Measurements from ENCODE around the gene GPC5.

Gene GPC5

DNA sequence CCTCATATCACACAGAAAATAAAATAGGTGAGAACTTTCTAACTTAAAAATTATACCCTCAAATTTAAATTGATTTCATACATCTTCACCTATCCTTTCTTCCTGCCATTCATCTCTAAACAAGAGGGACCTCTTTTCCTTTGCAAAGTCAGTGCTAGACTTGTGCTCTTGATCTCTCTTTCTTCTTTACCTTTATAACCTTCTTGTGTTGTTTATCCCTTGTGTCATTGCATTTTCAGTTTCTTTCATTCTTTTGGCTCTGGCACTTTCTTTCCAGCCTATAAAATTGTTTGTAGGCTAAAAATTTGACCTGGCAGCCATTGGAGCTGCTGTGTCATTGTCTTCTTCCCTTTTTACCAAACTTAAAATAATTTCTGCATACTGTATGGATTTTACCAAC lies 190.1 kb downstream of the GPC5 start:
- TF ChIP-seq, protein P1, sequence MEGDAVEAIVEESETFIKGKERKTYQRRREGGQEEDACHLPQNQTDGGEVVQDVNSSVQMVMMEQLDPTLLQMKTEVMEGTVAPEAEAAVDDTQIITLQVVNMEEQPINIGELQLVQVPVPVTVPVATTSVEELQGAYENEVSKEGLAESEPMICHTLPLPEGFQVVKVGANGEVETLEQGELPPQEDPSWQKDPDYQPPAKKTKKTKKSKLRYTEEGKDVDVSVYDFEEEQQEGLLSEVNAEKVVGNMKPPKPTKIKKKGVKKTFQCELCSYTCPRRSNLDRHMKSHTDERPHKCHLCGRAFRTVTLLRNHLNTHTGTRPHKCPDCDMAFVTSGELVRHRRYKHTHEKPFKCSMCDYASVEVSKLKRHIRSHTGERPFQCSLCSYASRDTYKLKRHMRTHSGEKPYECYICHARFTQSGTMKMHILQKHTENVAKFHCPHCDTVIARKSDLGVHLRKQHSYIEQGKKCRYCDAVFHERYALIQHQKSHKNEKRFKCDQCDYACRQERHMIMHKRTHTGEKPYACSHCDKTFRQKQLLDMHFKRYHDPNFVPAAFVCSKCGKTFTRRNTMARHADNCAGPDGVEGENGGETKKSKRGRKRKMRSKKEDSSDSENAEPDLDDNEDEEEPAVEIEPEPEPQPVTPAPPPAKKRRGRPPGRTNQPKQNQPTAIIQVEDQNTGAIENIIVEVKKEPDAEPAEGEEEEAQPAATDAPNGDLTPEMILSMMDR (IDR thresholded peaks at IDR 0.05; ENCODE audit: extremely low read depth, missing control alignments): no peak
- no peak for DNase-seq (ENCODE audit: low spot score)

DNA sequence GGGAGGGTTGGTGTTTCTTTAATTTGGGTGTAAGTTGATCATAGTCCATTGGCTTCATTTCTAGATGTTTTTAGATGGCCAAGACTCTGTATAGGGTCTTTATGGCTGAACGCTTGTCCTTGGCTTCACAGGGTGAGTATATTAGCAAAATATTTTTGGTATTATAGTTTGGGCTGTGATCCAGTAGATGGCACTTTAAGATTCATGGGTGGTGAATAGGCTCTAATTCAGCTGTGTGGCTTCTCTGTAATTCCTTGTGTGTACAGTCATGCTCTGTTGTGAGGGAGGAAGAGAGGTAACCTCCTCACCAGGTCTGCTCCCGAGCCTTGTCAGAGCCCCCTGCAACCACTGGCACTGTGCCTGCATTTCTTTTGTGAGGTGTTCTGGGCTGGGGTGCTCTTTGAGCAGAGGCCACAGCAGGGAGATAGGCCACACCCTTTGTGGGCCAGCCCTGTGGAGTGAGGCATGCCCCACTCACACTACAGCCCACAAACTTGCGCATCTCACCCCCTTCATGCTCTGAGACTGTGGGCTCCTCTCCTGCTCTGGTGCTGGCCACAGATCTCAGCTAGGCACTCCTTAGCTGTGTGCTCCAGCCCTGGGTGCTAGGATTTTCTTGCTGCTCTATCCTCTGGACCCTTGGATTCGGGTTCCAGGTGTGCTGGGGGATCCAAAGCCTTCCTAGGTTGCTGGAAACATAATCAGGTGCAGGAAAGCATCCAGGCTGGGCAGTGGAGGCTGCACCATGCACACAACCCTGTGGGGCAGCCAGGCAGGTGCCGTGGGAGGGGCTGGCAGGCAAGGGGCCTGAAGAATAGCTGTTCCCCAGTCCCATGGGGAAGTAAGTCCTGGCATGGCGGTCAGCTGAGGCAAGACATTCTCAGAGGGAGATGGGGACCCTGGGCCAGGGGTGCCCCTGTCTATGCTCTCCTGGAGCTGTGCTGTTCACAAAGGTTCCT lies 193.9 kb downstream of the GPC5 start:
- no peak for DNase-seq (ENCODE audit: low spot score)
- TF ChIP-seq, protein P1 (IDR thresholded peaks at IDR 0.05; ENCODE audit: extremely low read depth, missing control alignments): no peak

DNA sequence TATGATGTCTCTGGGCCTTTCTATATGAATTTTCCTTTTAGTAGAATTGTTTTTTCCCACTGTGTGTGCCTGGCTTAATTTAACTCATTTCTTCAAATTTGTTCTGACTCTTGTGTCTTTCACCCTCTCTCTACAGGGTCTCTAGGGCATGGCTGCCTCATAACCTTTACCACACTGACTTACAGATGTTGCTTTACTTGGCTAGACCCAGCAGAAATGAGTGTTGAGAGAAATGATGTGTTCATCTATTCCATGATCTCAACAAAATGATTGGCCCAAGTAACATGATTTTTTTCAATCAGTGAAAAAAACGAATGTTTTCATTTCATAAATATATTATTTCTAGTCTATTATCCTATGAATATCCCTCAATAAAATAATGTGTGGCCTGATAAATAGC lies 195.0 kb downstream of the GPC5 start:
- TF ChIP-seq, protein P1 (IDR thresholded peaks at IDR 0.05; ENCODE audit: extremely low read depth, missing control alignments): no peak

DNA sequence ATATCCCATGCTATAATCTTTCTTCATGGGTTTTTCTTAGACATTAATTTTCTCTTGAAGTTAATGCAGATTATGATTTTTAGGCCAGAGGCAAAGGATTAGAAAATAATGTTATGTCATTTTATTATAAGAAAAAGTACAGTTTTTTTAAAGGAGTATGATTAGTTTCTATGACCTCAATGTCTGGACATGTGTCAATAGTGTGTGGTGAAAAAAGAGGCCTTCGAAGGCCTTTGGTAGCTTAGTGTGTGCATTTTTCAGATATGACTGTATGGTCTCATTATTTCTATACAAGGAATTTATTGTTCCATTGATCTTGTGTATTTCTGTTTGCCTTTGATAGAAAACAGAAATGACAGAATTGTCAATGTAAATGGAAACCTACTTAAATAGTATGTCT lies 195.6 kb downstream of the GPC5 start:
- no peak for DNase-seq (ENCODE audit: low spot score)
- TF ChIP-seq, protein P1 (IDR thresholded peaks at IDR 0.05; ENCODE audit: extremely low read depth, missing control alignments): no peak

More for the DNA sequence above, 195.0 kb downstream of the GPC5 start:
- no peak for DNase-seq (ENCODE audit: low spot score)

DNA sequence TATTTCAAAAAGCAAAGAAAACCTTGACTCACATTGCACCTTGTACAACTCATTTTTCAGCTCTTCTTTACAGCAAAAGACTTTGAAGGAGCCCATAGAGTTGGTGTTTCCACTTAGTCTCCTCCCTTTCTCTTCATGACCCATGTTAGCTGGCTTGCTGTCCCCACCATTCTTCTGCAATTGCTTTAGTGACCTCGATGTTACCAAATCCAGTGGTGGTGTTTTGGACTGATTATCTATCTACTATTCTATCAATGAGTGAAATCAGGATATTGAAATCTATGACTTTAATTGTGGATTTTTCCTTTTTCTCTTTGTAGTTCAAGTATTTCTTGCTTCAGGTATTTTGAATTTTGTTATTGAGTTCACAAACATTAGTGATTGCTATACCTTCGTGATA lies 197.3 kb downstream of the GPC5 start:
- TF ChIP-seq, protein P1 (IDR thresholded peaks at IDR 0.05; ENCODE audit: extremely low read depth, missing control alignments): no peak
- no peak for DNase-seq (ENCODE audit: low spot score)

DNA sequence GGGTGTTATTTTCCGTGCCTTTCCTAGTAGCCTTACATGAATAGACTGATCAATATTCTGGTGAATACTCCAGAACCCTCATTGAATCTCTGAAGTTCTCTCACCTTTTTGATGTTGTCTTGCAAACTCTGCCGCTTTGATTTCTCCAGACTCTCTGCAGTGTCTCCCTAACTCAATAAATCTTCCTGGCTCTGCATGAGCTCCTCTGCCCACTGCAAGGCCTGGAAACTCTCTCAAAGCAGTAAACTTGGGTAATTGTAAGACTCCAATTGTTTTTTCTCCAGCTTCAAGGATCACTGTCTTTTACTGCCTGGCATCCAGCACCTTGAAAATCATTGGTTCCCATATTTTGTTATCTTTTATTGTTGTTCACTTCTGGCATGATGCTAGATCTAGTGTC lies 198.4 kb downstream of the GPC5 start:
- TF ChIP-seq, protein P1 (IDR thresholded peaks at IDR 0.05; ENCODE audit: extremely low read depth, missing control alignments): no peak
- DNase-seq (ENCODE audit: low spot score): no peak

DNA sequence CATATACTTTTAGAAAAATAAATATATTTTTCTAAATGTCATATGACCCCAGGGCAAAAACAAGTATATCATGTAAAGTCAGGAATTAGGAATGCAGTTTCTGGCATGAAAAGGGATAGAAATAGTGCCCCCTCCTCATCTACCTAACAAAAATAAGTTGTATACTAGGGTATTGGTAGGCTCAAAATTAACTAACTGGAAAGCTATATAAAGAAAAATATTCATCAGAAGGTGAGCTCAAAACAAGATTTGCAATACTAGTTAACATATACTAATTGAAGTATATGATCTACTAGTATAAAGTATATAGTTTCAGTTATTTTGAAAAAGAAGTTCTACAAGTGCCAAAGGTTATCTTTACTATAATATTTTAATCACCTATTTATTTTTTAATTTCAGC lies 200.2 kb downstream of the GPC5 start:
- TF ChIP-seq, protein P1 (IDR thresholded peaks at IDR 0.05; ENCODE audit: extremely low read depth, missing control alignments): no peak
- no peak for DNase-seq (ENCODE audit: low spot score)

All from GM20000 (cell line).